Measurements from ENCODE around the gene PEX6.
"Not testable (repeated sequence)": the region's sequence is repeated elsewhere in the genome, so short reads cannot be mapped to it uniquely, and the experiment has no call there.

The PEX6 gene

DNA sequence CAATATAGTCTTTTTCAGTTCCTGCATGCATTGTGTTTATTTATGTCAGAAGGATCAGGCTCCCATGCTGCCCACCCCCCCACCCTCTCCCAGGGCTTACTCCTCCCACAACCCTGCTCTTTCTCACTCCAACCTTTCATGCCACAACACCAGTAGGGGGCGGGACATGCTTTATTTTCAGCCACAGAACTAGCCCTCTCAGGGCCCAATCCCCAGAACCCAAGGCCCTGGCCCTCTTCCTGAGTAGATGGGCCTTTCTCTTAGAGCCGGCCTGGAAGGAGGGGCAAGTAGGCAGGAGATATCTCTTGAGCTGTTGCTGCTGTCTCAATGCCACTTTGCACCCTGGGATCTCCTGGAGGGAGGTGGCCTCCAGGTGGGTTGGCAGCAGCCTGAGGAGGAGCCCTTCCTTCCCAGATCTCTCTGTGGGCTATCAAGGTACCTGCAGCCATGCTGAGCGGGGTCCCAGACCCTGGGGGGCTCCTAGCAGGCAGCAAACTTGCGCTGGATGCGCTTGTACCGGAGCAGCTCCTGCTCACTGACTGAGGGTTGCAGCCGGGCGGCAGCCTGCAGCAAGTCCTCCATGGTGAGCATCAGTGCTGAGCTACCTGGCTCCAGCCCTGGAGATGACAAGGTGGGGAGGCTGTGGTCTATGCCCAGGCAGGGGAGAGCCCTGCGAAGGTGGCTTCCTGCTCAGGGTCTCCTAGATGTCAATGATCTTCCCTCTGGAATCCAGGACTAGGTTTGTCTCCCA, 15.0 kb downstream of the PEX6 start:
- DNase-seq (ENCODE audit: low spot score), result peak; percentile 30

DNA sequence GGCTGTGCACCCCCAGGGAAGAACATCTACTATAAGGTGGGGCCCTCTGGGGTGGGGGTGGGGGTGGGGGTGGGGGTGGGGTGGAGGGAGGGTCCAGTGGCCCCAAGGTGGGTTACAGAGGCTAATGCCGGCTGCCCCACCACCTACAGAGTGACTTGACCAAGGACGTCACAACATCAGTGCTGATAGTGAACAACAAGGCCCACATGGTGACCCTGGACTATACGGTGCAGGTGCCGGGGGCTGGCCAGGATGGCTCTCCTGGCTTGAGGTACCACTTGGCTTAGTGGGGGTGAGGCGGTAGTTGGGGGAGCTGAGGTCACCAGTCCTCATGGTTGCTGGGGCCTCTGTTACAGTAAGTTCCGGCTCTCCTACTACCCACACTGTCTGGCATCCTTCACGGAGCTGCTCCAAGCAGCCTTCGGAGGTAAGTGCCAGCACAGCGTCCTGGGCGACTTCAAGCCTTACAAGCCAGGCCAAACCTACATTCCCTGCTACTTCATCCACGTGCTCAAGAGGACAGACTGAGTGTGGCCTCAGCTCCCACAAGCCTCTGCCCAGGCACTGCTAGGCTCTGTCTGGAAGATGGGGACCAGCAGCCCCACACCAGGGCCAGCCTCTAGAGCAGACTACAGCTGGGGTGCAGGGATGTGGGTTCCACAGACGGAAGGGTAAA, 15.7 kb downstream of the PEX6 start:
- no peak for DNase-seq (ENCODE audit: low spot score)

DNA sequence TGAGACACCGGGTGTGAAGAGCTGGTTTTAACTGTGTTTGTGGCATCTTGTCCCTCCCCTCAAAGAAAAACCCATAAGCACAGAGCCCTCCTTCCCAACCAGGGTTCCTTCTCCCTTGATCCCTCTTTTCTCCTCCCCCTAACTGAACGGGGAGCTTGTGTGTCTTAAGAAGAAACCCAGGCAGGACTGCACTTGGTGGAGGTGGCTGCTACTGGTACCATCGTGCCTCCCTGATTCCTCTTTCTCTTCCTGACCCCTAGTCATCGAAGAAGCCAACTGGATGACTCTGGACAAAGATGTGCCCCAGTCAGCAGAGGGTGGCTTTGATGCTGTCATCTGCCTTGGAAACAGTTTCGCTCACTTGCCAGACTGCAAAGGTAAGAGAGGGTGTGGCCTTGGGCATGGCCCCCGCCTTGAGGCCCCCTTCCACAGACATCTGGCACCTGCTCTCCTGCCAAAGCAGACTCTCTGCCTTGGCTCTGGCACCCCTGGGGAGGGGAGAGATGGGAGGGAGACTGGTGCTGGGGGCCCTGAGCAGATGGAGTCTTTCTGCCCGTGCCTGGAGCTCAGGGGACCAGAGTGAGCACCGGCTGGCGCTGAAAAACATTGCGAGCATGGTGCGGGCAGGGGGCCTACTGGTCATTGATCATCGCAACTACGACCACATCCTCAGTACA, 16.3 kb downstream of the PEX6 start:
- no peak for DNase-seq (ENCODE audit: low spot score)

DNA sequence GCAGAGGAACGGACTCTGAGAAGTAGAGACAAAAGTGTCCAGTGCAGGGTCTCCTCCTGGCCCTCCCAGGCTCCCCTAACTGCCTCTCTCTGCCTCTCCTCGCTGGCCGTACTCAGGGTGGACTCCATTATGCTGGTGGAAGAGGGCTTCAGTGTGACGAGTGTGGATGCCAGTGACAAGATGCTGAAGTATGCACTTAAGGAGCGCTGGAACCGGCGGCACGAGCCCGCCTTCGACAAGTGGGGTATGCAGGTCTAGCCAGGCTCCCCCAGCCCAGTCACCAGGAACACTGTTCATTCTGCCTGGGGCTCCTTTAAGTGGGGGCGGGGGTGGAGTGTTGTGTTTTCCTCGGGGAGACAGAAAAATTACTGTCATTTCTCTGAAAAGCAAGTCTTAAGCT, 16.9 kb downstream of the PEX6 start:
- DNase-seq (ENCODE audit: low spot score), result no peak

DNA sequence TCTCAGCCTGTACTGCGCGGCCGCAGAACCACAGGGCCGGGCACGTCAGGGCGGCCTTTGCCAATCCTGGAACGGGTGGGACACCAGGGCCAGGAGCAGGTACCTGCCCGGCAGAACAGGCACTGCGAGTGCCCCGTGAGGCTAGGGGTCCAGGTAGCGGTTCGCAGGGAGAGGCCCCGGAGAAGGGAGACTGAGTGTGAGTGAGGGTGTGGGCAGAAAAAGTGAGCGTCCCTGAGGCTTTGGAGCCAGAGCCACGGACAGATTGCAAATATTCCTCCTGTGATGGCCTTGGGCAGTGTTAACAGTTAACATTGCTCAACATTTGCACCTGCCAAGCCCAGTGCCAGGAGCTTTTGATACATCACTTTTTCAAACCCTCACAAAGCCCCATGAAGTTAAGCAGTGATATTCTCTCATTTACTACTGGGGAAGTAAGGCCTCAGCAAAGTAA, 17.9 kb downstream of the PEX6 start:
- DNase-seq (ENCODE audit: low spot score), result no peak

DNA sequence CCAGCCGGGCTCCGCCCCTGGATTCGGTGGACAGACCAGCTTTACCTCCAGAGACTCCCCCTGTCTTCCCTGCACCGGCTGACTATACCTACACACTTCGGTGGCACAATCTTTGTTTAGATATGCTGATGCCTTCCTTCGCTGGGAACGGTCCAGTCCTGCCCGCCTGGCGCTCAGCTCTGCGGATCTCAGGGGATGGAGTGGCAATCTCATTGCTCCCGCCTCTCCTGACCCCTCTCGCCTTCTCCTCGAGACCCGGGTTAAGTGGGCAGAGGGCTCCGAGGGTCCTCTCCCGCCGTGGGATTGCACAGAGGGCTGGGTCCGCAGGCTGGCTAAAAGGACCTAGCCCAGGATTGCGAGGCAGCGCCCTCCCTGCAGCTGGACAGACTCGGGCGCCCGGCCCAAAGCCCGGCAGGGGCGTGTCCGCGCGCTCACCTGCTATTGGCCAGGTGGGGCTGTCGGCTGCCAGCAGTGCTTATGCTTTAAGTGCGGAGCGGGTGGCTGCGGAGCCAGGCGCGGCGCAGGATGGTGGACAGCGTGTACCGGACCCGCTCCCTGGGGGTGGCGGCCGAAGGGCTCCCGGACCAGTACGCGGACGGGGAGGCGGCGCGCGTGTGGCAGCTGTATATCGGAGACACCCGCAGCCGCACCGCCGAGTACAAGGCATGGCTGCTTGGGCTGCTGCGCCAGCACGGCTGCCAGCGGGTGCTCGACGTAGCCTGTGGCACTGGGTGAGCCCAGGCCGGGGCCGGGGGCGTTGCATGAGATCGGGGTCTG, 18.6 kb downstream of the PEX6 start, which contains the start of gene GNMT:
TSS of gene GNMT (plus strand) at position 512 of the 777 bp plus-strand sequence. CDS start at position 526, 14 bp downstream.
- DNase-seq (ENCODE audit: low spot score), result peak; percentile 62

DNA sequence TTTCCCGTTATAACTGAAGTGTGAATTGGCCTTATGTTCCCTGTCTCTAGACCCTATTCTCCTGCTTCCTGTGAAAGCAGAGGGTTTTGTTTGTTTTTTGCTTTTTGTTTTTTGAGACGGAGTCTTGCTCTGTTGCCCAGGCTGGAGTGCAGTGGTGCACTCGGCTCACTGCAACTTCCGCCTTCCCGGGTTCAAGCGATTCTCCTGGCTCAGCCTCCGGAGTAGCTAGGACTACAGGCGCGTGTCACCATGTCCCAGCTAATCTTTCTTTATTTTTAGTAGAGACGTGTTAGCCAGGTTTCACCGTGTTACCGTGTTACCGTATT, 19.1 kb downstream of the PEX6 start:
- DNase-seq (ENCODE audit: low spot score), result no peak

DNA sequence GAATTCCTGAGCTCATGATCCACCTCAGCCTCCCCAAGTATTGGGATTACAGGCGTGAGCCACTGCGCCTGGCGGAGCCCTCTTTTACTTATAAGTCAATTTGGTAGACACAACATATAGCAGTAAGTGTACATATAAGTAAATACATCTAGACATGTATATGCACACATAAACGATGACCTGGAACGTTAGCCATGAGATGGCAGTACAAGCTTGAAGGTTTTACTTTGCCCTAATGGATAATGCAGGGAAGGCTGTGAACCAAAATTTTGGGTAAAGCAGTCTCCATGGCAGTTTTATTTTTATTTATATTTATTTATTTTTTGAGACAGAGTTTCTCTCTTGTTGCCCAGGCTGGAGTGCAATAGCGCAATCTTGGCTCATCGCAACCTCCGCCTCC, 20.9 kb downstream of the PEX6 start:
- no peak for DNase-seq (ENCODE audit: low spot score)

DNA sequence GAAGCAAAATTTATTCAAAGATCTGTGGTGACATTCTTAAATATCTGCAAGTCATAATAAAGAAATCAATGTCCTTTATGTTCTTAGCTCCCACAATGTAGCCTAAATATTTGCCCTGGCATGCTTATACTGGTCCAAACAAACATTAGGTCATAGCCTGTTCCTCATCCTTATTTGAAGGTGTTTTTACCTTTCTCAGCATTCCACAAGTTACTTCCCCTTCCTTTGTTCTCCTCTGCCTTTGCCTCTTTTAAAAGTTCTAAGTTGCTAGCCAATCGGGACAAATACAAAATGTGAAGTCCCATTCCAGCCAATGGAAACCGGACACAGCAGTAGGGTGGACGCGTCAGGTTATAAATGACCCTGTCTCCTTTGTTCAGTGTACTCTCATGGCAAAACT, 24.6 kb downstream of the PEX6 start:
- DNase-seq (ENCODE audit: low spot score), result not testable (repeated sequence)

DNA sequence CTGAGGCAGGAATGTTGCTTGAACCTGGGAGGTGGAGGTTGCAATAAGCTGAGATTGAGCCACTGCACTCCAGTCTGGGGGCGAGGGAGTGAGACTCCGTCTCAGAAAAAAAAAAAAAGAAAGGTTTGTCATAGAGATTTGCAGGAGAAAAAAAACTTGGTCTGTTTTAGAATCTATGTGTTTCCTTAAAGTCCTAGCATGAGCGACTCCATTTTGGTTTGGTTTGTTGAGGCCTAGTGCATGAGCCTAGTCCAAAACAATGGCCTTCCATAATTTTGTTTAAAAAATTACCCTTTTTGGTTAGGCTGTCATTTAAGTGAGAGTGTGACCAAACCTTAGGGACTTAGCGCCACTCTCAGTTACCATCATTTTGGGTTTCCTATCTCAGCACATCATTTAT, 26.6 kb downstream of the PEX6 start:
- no peak for DNase-seq (ENCODE audit: low spot score)

DNA sequence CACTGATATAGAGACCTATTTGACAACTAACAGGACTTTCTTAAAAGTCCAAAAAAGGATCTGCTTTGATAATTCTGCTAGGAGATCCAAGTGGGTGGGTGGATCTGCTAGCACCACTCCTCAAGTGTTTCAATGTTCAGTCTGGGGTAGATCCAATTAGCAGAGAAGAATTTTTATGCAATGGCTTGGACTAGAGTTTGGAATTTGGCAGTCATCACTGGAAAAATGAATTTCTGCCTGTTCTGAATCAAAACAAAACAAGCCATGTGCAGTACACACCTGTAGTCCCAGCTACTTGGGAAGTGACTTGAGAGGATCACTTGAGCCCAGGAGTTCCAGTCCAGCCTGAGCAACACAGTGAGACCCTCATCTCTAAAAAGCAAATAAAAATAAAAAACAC, 31.0 kb downstream of the PEX6 start:
- DNase-seq (ENCODE audit: low spot score), result no peak

DNA sequence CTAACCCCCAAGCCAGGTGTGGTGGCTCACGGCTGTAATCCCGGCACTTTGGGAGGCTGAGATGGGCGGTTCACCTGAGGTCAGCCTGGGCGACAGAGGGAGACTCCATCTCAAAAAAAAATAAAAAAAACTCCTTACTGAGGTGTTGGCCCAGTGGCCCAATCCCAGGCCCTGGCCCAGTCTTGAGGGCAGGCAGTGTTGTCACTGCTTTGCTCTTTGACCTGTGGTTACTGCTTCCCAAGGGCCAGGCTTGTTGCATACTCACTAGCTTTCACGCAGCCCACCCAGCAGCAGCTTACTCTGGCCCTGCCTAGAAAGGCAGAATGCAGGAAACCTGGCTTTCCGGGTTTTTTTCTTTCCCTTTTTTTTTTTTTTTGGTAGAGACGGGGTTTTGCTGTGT, 36.5 kb downstream of the PEX6 start:
- DNase-seq (ENCODE audit: low spot score), result no peak

DNA sequence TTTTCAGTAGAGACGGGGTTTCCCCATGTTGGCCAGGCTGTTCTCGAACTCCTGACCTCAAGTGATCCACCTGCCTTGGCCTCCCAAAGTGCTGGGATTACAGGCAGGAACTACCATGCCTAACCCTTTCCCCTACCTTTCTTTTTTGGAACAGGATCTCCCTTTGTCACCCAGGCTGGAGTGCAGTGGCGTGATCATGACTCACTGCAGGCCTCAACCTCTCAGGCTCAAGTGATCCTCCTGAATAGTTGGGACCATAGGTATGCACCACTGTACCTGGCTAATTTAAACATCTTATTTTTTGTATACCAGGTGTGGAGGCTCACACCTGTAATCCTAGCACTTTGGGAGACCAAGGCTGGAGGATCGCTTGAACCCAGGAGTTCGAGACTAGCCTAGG, 37.6 kb downstream of the PEX6 start:
- DNase-seq (ENCODE audit: low spot score), result not testable (repeated sequence)

DNA sequence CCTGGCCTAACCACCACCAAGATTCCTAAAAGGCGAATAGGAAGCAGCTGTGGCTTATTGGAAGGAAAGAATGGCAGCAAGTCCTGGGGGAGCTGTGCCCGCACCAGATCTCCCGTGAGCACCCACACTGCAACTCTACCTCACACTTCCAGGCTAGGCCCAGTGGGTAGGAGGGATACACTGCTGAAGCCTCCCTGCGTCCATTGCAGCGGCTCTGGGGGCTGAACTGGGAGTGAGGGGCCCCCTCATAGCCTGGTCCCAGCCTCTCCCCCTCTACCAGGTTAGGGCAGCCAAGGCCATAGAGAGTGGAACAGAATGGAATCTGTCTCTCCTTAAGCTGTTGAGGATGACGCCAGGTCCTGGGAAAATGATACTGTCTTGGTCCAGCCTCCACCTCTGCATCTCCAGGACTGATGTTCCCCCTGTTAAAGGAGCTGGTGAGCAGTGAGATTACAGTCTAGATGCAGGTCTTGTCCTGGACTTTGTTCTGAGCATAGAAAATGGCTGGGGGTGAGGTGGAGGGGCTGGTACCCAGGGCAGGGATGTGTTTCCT, 38.4 kb downstream of the PEX6 start:
- no peak for DNase-seq (ENCODE audit: low spot score)

DNA sequence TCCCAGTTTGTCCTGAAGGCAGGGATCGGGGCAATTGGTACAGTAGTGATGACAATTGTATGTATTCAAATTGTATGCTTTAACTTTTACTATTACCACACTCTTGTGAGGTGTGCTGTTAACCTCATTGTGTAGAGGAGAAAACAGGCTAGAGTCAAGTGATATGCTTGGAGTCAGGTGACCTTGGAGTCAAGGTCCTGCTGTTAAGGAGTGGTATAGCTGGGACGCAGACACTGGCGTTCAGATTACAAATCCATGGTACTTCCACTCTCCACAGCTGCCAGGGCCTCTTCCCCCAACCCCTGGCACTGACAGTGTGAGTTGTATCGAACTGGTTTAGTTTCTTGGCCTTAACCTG, 39.2 kb downstream of the PEX6 start:
- no peak for DNase-seq (ENCODE audit: low spot score)

DNA sequence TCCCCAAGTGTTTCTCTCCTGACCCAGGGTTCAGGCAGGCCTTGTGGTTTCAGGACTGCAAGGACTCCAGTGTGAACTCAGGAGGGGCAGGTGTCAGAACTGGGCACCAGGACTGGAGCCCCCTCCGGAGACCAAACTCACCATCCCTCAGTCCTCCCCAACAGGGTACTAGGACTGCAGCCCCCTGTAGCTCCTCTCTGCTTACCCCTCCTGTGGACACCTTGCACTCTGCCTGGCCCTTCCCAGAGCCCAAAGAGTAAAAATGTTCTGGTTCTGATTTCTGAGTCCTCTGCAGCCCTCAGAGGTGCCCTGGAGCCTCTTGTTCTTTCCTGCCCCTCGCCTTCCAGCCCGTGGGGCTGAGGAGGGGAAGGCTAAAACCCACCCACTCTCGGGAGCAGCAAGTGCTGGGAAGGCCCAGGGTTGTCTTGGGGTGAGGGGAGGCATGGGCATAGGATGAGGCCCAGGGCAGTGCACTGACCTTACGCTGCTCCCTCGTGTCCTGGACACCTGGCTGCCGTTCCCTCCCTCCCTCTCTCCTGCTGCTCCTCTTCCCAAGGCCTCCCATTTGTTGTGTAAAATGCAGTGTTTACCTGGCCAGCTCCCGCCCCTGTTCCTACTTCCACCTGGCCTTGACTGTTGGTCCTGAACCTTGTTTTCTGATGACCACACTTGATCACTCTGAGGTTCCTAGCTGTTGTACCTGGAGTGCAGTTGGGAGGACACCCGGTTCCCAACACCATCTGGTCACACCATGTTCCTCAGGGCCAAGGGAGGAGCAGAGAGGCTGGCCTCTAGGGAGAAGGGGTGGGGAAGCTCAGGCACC, 39.8 kb downstream of the PEX6 start:
- no peak for DNase-seq (ENCODE audit: low spot score)

DNA sequence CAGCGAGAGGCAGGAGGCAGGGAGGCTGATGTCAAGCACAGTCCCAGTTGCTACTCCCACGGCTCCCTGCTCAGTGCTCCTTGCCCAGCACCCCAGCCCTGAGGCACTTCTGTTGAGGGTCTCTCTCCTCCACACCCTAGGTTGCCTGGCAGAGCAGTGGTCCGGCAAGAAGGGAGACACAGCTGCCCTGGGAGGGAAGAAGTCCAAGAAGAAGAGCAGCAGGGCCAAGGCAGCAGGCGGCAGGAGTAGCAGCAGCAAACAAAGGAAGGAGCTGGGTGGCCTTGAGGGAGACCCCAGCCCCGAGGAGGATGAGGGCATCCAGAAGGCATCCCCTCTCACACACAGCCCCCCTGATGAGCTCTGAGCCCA, 40.6 kb downstream of the PEX6 start:
- DNase-seq (ENCODE audit: low spot score), result no peak

DNA sequence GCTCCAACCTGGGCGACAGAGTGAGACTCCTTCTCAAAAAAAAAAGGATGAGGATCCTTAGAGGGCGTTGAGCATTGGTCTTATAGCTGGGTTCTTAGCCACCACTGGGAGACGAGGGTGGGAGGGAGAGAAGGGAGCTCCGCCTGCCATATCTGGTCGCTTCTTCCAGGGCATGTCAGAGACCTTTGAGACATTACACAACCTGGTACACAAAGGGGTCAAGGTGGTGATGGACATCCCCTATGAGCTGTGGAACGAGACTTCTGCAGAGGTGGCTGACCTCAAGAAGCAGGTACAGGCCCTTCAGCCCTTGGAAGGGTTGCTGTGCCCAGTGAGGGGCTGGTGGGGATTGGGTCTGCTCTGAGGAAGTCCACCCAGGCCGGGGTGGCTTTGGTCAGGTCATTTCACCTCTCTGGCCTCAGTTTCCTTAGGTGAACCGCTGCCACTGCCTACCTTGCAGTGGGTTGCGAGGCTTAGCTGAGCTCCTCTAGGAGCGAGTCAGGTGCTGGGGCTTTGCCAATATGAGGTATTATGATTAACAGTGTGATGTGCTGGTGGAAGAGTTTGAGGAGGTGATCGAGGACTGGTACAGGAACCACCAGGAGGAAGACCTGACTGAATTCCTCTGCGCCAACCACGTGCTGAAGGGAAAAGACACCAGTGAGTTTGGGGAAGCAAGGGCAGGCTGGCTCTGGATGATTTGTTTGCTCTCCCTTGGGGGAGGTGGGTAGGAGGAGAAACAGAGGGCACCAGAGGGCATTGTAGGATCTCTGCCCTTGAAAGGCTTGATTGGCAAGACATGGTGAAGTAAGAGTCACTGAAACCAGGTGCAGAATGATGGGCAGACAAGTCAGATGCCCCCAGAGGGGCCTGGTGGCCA, 41.2 kb downstream of the PEX6 start:
- DNase-seq (ENCODE audit: low spot score), result peak; percentile 49

DNA sequence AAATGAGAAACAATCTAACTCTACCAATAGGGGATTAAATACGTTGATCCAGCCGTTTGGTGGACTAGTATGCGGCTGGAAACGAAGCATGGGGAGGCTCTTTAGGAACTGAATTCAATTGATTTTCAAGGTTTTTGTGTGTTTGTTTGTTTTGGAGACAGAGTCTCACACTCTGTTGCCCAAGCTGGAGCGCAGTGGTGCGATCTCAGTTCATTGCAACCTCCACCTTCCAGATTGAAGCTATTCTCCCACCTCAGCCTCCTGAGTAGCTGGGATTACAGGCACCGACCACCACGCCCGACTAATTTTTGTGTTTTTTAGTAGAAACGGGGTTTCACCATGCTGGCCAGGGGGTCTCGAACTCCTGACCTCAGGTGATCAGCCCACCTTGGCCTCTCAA, 42.6 kb downstream of the PEX6 start:
- no peak for DNase-seq (ENCODE audit: low spot score)

DNA sequence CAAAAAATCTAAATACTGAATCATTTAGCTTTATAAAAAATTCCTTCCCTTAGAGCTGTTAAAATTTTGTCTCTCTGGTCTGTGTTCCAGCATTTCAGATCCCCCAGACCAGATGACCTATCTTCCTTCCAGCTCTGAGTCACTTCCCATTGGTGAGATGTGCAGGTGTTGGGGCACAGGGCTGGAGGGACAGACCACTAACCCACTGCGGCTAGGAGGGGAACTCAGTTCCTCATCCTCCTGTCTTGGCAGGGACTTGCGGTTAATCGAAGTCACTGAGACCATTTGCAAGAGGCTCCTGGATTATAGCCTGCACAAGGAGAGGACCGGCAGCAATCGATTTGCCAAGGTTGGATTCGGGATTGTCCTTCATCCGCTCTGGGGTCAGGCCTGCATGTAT, 43.7 kb downstream of the PEX6 start:
- no peak for DNase-seq (ENCODE audit: low spot score)
